HL-60 (cell line): Measurements from ENCODE around the gene POLR2H.

Experiments used
- REST ChIP-seq: IDR thresholded peaks from 2 replicates; pipeline ENCODE4 v1.6.1; 2012; ENCODE audit warnings: low read depth; ENCODE audit not compliant: insufficient replicate concordance
- SPI1 ChIP-seq: IDR thresholded peaks from 2 replicates; pipeline ENCODE4 v1.6.1; 2012; ENCODE audit warnings: low read depth, mild to moderate bottlenecking, borderline replicate concordance

- TF ChIP-seq SPI1 (no peak), REST (no peak)
Observed at GRCh38 chr3:184417619-184418327, 56.3 kb downstream of the POLR2H start.
